Progenitor cell of endocrine pancreas (in vitro differentiated cells): ENCODE measurements around the gene COG7. TPM values are rescaled to one million over a fixed set of nuclear protein-coding genes. Genes with fewer than 3 reads are reported as not detected.
"Not testable (repeated sequence)": the region's sequence is repeated elsewhere in the genome, so short reads cannot be mapped to it uniquely, and the experiment has no call there.

Source experiments
- DNase-seq: peaks from one replicate; pipeline ENCODE4 v3.0.0; 2021; ENCODE audit warnings: low spot score; ENCODE audit not compliant: unreplicated experiment
- H3K27ac Mint-ChIP-seq: 2 replicates; pipeline ENCODE4 v1.8.0; 2021; ENCODE audit warnings: mild to moderate bottlenecking, moderate library complexity, mixed read lengths
- H3K27me3 Mint-ChIP-seq: 2 replicates; pipeline ENCODE4 v1.8.0; 2021; ENCODE audit warnings: mixed read lengths
- H3K36me3 Mint-ChIP-seq: 2 replicates; pipeline ENCODE4 v1.8.0; 2022; ENCODE audit warnings: mixed read lengths; ENCODE audit not compliant: insufficient read depth
- H3K4me1 Mint-ChIP-seq: 2 replicates; pipeline ENCODE4 v1.8.0; 2021; ENCODE audit warnings: low read depth, mixed read lengths
- H3K4me3 Mint-ChIP-seq: 2 replicates; pipeline ENCODE4 v1.8.0; 2021; ENCODE audit warnings: low read depth, mild to moderate bottlenecking, moderate library complexity, mixed read lengths
- H3K9me3 Mint-ChIP-seq: 2 replicates; pipeline ENCODE4 v1.8.0; 2021; ENCODE audit warnings: low read depth, mixed read lengths
- total RNA-seq: library from RNA; stranded (reverse); gene quantifications from 2 replicates; pipeline ENCODE4 v1.2.1, GENCODE V29; 2021
- TF ChIP-seq, protein P1 (sequence below): fragments of 200-600 bp; sonication (generic); IDR thresholded peaks from one replicate; pipeline ENCODE4 v1.5.0; 2021; ENCODE audit warnings: antibody characterized with exemption, mild to moderate bottlenecking; ENCODE audit not compliant: unreplicated experiment

COG7 gene
- total RNA-seq, 1 donor from 2014 or later, result 28.3 TPM

GRCh38 chr16:23476289-23476688 lies 23.3 kb upstream of the COG7 start:
- Mint-ChIP-seq H3K4me1 (no peaks in the 10 kb centered on the region), H3K27me3 (no peaks in the 10 kb centered on the region), H3K9me3 (no peaks in the 10 kb centered on the region), H3K27ac (peak overlapping the region; percentile 41), H3K36me3 (peaks cover 22% of the 10 kb centered on the region), H3K4me3 (no peak overlapping the region)
- TF ChIP-seq, protein P1, sequence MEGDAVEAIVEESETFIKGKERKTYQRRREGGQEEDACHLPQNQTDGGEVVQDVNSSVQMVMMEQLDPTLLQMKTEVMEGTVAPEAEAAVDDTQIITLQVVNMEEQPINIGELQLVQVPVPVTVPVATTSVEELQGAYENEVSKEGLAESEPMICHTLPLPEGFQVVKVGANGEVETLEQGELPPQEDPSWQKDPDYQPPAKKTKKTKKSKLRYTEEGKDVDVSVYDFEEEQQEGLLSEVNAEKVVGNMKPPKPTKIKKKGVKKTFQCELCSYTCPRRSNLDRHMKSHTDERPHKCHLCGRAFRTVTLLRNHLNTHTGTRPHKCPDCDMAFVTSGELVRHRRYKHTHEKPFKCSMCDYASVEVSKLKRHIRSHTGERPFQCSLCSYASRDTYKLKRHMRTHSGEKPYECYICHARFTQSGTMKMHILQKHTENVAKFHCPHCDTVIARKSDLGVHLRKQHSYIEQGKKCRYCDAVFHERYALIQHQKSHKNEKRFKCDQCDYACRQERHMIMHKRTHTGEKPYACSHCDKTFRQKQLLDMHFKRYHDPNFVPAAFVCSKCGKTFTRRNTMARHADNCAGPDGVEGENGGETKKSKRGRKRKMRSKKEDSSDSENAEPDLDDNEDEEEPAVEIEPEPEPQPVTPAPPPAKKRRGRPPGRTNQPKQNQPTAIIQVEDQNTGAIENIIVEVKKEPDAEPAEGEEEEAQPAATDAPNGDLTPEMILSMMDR, result no peak
- DNase-seq, result no peak

DNA sequence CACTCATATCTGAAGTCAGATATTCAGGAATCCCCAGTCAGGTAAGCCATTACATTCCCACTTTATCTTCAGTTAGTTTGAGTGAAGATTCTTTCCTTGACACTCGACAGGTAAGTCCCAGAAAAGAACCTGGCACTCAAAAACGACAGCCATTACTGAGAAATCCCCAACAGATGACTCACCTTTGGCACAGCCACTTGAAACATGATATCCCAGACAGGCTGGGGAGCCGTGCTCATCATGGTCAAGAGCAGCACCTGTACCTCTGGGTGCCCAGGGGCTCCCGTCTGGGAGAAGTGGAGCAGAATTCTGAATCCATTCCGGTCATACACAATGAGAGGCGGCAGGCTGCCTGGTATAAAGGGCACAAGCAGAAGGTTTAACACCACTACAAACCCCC lies 16.8 kb upstream of the COG7 start:
- no peak for DNase-seq
- Mint-ChIP-seq H3K9me3 (no peaks in the 10 kb centered on the region), H3K4me3 (no peak overlapping the region), H3K27me3 (no peaks in the 10 kb centered on the region), H3K27ac (no peak overlapping the region), H3K4me1 (no peaks in the 10 kb centered on the region), H3K36me3 (peaks cover 23% of the 10 kb centered on the region)
- TF ChIP-seq, protein P1, result no peak

GRCh38 chr16:23466162-23466885 lies 13.3 kb upstream of the COG7 start:
- no peak for DNase-seq
- Mint-ChIP-seq H3K27me3 (no peaks in the 10 kb centered on the region), H3K36me3 (peaks cover 17% of the 10 kb centered on the region), H3K4me1 (peaks cover 2% of the 10 kb centered on the region), H3K27ac (peak overlapping the region; percentile 7), H3K9me3 (no peaks in the 10 kb centered on the region), H3K4me3 (no peak overlapping the region)
- TF ChIP-seq, protein P1, result no peak

DNA sequence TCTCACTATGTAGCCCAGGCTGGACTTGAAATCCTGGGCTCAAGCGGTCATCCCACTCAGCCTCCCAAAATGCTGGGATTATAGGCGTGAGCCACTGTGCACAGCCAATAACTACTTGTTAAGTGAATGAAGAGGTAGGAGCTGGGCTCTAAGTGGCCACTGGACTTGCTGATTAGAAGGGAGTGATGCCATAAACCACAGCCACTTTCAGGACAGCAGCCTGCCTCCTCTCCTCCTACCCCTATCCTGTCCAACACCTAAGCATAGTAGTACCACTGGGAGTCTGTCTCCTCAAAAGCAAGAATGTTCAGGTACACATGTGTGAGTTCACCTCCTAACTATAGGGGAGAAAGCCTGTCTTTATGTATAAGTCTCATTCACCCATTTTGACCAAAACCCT lies 12.2 kb upstream of the COG7 start:
- peaks cover 17% of the 10 kb centered on the region for H3K36me3 Mint-ChIP-seq

DNA sequence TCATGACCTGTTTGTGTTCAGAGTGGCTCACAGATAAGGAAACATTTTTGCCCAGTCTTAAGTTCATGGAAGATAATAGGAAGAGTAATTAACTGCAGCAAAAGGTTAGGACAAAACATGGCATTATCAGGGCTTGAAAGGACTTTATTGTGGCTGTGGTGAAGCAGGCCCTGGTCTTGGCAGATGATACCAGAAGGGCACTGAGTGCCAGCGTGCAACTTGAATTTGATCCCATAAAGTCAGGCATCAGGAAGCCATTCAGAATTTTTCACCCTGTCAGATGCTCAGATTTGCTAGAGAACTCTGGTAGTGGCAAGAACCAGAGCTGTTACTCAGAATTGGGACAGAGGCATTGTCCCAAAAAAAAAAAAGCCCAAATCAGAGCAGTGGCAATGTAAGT lies 11.2 kb upstream of the COG7 start:
- no peak overlapping the region for H3K4me3 Mint-ChIP-seq
- H3K36me3 Mint-ChIP-seq, result peaks cover 12% of the 10 kb centered on the region
- H3K4me1 Mint-ChIP-seq, result peaks cover 2% of the 10 kb centered on the region
- TF ChIP-seq, protein P1, result no peak
- H3K9me3 Mint-ChIP-seq, result no peaks in the 10 kb centered on the region
- no peak for DNase-seq
- no peaks in the 10 kb centered on the region for H3K27me3 Mint-ChIP-seq
- peak overlapping the region; percentile 12 for H3K27ac Mint-ChIP-seq

More for the DNA sequence above, 12.2 kb upstream of the COG7 start:
- no peak overlapping the region for H3K4me3 Mint-ChIP-seq
- DNase-seq, result no peak
- H3K27me3 Mint-ChIP-seq, result no peaks in the 10 kb centered on the region
- peaks cover 2% of the 10 kb centered on the region for H3K4me1 Mint-ChIP-seq
- no peaks in the 10 kb centered on the region for H3K9me3 Mint-ChIP-seq
- TF ChIP-seq, protein P1, result no peak
- no peak overlapping the region for H3K27ac Mint-ChIP-seq

DNA sequence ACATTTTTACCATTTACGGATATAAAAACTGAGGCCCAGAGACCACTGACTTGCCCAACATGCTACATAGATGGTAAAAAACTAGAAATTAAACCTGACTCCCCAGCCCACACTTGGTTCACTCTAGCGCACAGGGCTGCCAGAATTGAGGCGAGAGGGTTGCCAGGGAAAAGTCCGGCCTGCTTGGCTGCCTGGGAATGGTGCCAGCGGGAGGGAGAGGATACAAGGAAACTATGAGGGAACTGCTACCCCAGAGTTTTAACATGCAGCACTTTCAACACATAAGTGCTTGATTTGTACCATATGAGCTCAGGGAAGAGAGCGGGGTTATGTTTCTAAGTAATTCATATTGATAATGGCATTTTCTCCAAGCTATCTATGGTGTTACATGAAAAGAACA lies 10.0 kb upstream of the COG7 start:
- peak overlapping the region; percentile 79 for H3K27ac Mint-ChIP-seq
- not testable (repeated sequence) for H3K4me1 Mint-ChIP-seq, DNase-seq, H3K9me3 Mint-ChIP-seq, H3K27me3 Mint-ChIP-seq, H3K36me3 Mint-ChIP-seq, H3K4me3 Mint-ChIP-seq
